H1 (cell line): ENCODE measurements around the gene SURF4. TPM values are rescaled to one million over a fixed set of nuclear protein-coding genes. Genes with fewer than 3 reads are reported as not detected.

Source experiments
- ASH2L ChIP-seq: fragments of 200-600, 300-600 bp; sonication (generic); IDR thresholded peaks from one replicate; pipeline ENCODE4 v1.7.1; 2017; ENCODE audit warnings: low read length
- CBX8 ChIP-seq: fragments of 300-800, 300-1000 bp; sonication (generic); IDR thresholded peaks from 2 replicates; pipeline ENCODE4 v1.7.1; 2016; ENCODE audit warnings: low read depth, low read length, borderline replicate concordance
- CHD1 ChIP-seq: IDR thresholded peaks from 2 replicates; pipeline ENCODE4 v1.6.1; 2012; ENCODE audit warnings: low read depth, low read length, improper control_type of control experiment
- CHD7 ChIP-seq: fragments of 300-600 bp; sonication (generic); IDR thresholded peaks from 2 replicates; pipeline ENCODE4 v1.7.1; 2012; ENCODE audit warnings: low read length, moderate library complexity, mild to moderate bottlenecking, inconsistent platforms; ENCODE audit not compliant: insufficient replicate concordance
- SIN3A ChIP-seq, 2 experiments: IDR thresholded peaks in 1 of 2; conservative IDR thresholded peaks in 1 of 2; 2 replicates each; pipeline ENCODE4 v1.6.1; 2011 to 2012; ENCODE audit warnings: low read length in 2 of 2, improper control_type of control experiment in 1 of 2, low read depth in 1 of 2, mild to moderate bottlenecking in 1 of 2
- SIRT6 ChIP-seq: IDR thresholded peaks from one replicate; pipeline ENCODE4 v1.7.1; 2012; ENCODE audit warnings: low read length, inconsistent platforms
- SP2 ChIP-seq: IDR thresholded peaks from 2 replicates; pipeline ENCODE4 v1.6.1; 2012; ENCODE audit warnings: mild to moderate bottlenecking, low read length, inconsistent platforms
- TBP ChIP-seq: IDR thresholded peaks from 2 replicates; pipeline ENCODE4 v1.6.1; 2011; ENCODE audit warnings: low read depth, low read length, improper control_type of control experiment
- USF2 ChIP-seq: IDR thresholded peaks from 2 replicates; pipeline ENCODE4 v1.6.1; 2011; ENCODE audit warnings: low read length, improper control_type of control experiment
- ZNF274 ChIP-seq: IDR thresholded peaks from 2 replicates; pipeline ENCODE4 v1.7.0; 2012; ENCODE audit warnings: low read length, borderline replicate concordance; ENCODE audit errors: extremely low read depth
- polyA plus RNA-seq, 7 experiments: library from polyadenylated mRNA; depleted of rRNA in 3 of 7; stranded (reverse) in 5 of 7; unstranded in 2 of 7; fragments of >200 nt in 5 of 7; fragments of 200-250 nt in 2 of 7; gene quantifications; 1 replicate in 5 of 7; 2 replicates in 1 of 7; 4 replicates in 1 of 7; pipeline versions ENCODE4 v1.2.1 to v1.2.3, GENCODE V29; 2011 to 2013; ENCODE audit warnings: missing spikeins in 2 of 7, mixed read lengths in 2 of 7
- total RNA-seq: library from RNA; stranded (reverse); fragmentation: NEBNext Ultra II Directional; extraction: Animal tissue kit (Norgen Biotek cat#: 25700); gene quantifications from 2 replicates; pipeline ENCODE4 v1.2.1, GENCODE V29; 2021

SURF4 gene
- total and polyA plus RNA-seq, 2 of the 8 experiments (the other 6 are each of a cell fraction or from before 2014, with no cell fraction given): 176 to 182 TPM

- TF ChIP-seq CHD7 (no peak), ZNF274 (no peak), SIN3A (conservative IDR thresholded peaks at IDR 0.05 in 1 of 2, IDR thresholded peaks at IDR 0.05 in 1 of 2; ENCODE audit: low read depth in 1 of 2, low read length in 2 of 2) (peak; percentile 3 to 79; a peak in 1 of 4 replicates), ASH2L (peak; percentile 71), SP2 (peak; percentile 10; the same call in 1 of the 2 replicates), USF2 (no peak), SIRT6 (no peak), CHD1 (no peak), CBX8 (no peak), TBP (no peak)
Observed at GRCh38 chr9:133375116-133375723, 640 bp downstream of the SURF4 start (continued).
